Measurements from ENCODE around the gene SANBR. TPM values are rescaled to one million over a fixed set of nuclear protein-coding genes. Genes with fewer than 3 reads are reported as not detected.

Gene SANBR
- total and polyA plus RNA-seq, 2 of the 13 experiments (the other 11 are each of a cell fraction or from before 2014, with no cell fraction given): 9.8 to 20.9 TPM

- TF ChIP-seq ZMYM4 (CRISPR knock-in tag; IDR thresholded peaks at IDR 0.05) (peak; percentile 95), ZNF782 (CRISPR knock-in tag; IDR thresholded peaks at IDR 0.05; ENCODE audit: borderline replicate concordance) (no peak), IKZF5 (CRISPR knock-in tag; IDR thresholded peaks at IDR 0.05) (peak; percentile 64), REL (CRISPR knock-in tag; conservative IDR thresholded peaks at IDR 0.05) (no peak), MYC (CRISPR knock-in tag; IDR thresholded peaks at IDR 0.05; ENCODE audit: borderline replicate concordance) (peak; percentile 28; the same call in 1 of the 2 replicates), AKNA (CRISPR knock-in tag; IDR thresholded peaks at IDR 0.05; ENCODE audit: borderline replicate concordance) (no peak), PHF21A (CRISPR knock-in tag; IDR thresholded peaks at IDR 0.05) (peak; percentile 53; the same call in 1 of the 2 replicates), DMAP1 (CRISPR knock-in tag; IDR thresholded peaks at IDR 0.05) (peak; percentile 66), RFX1 (IDR thresholded peaks at IDR 0.05) (peak; percentile 19; the same call in 1 of the 2 replicates), NRL (CRISPR knock-in tag; IDR thresholded peaks at IDR 0.05; ENCODE audit: borderline replicate concordance) (no peak), ZNF7 (CRISPR knock-in tag; IDR thresholded peaks at IDR 0.05) (no peak), ZNF761 (CRISPR knock-in tag; conservative IDR thresholded peaks at IDR 0.05) (no peak), PRPF4 (IDR thresholded peaks at IDR 0.05; ENCODE audit: low read depth, low read length, poor library complexity, severe bottlenecking) (no peak)
- TF ChIP-seq, protein P1, sequence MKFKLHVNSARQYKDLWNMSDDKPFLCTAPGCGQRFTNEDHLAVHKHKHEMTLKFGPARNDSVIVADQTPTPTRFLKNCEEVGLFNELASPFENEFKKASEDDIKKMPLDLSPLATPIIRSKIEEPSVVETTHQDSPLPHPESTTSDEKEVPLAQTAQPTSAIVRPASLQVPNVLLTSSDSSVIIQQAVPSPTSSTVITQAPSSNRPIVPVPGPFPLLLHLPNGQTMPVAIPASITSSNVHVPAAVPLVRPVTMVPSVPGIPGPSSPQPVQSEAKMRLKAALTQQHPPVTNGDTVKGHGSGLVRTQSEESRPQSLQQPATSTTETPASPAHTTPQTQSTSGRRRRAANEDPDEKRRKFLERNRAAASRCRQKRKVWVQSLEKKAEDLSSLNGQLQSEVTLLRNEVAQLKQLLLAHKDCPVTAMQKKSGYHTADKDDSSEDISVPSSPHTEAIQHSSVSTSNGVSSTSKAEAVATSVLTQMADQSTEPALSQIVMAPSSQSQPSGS (CRISPR knock-in tag; IDR thresholded peaks at IDR 0.05): peak; percentile 83; the same call in 1 of the 2 replicates
- TF ChIP-seq, protein P2, sequence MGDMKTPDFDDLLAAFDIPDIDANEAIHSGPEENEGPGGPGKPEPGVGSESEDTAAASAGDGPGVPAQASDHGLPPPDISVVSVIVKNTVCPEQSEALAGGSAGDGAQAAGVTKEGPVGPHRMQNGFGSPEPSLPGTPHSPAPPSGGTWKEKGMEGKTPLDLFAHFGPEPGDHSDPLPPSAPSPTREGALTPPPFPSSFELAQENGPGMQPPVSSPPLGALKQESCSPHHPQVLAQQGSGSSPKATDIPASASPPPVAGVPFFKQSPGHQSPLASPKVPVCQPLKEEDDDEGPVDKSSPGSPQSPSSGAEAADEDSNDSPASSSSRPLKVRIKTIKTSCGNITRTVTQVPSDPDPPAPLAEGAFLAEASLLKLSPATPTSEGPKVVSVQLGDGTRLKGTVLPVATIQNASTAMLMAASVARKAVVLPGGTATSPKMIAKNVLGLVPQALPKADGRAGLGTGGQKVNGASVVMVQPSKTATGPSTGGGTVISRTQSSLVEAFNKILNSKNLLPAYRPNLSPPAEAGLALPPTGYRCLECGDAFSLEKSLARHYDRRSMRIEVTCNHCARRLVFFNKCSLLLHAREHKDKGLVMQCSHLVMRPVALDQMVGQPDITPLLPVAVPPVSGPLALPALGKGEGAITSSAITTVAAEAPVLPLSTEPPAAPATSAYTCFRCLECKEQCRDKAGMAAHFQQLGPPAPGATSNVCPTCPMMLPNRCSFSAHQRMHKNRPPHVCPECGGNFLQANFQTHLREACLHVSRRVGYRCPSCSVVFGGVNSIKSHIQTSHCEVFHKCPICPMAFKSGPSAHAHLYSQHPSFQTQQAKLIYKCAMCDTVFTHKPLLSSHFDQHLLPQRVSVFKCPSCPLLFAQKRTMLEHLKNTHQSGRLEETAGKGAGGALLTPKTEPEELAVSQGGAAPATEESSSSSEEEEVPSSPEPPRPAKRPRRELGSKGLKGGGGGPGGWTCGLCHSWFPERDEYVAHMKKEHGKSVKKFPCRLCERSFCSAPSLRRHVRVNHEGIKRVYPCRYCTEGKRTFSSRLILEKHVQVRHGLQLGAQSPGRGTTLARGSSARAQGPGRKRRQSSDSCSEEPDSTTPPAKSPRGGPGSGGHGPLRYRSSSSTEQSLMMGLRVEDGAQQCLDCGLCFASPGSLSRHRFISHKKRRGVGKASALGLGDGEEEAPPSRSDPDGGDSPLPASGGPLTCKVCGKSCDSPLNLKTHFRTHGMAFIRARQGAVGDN (CRISPR knock-in tag; IDR thresholded peaks at IDR 0.05): peak; percentile 65
- TF ChIP-seq, protein P3, sequence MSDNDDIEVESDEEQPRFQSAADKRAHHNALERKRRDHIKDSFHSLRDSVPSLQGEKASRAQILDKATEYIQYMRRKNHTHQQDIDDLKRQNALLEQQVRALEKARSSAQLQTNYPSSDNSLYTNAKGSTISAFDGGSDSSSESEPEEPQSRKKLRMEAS (IDR thresholded peaks at IDR 0.05): peak; percentile 60; the same call in 1 of the 2 replicates
- TF ChIP-seq, protein P4, sequence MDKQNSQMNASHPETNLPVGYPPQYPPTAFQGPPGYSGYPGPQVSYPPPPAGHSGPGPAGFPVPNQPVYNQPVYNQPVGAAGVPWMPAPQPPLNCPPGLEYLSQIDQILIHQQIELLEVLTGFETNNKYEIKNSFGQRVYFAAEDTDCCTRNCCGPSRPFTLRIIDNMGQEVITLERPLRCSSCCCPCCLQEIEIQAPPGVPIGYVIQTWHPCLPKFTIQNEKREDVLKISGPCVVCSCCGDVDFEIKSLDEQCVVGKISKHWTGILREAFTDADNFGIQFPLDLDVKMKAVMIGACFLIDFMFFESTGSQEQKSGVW (CRISPR knock-in tag; IDR thresholded peaks at IDR 0.05; ENCODE audit: borderline replicate concordance): no peak
Measured at GRCh38 chr2:61090386-61090921, 24.8 kb downstream of the SANBR start (continued).
